ENCODE results near the gene FAM50A.
"Not testable (repeated sequence)": the region's sequence is repeated elsewhere in the genome, so short reads cannot be mapped to it uniquely, and the experiment has no call there.

The FAM50A gene

GRCh38 chrX:154443992-154444754, at the start of gene FAM50A:
FAM50A (plus strand) TSS chrX:154444141; CDS start chrX:154444236, 95 bp downstream.
- DNase-seq: peak; percentile 77

- DNase-seq: not testable (repeated sequence)
These were observed 47.6 kb upstream of the FAM50A start for GRCh38 chrX:154396363-154396762.

GRCh38 chrX:154396973-154397887, 46.7 kb upstream of the FAM50A start:
- DNase-seq: peak; percentile 75

- peak; percentile 93 for DNase-seq
These were observed 45.9 kb upstream of the FAM50A start, which contains the start of gene RPL10 for GRCh38 chrX:154397888-154398667. RPL10 (plus strand) TSS chrX:154398377; CDS start chrX:154398520, 143 bp downstream.

GRCh38 chrX:154398668-154399526, 45.0 kb upstream of the FAM50A start:
- DNase-seq: peak; percentile 85

- peak; percentile 38 for DNase-seq
These were observed 44.2 kb upstream of the FAM50A start for GRCh38 chrX:154399527-154400368.

- DNase-seq: not testable (repeated sequence)
These were observed 43.5 kb upstream of the FAM50A start for GRCh38 chrX:154400369-154400817.

- peak; percentile 57 for DNase-seq
These were observed 42.7 kb upstream of the FAM50A start for GRCh38 chrX:154401045-154401799.

- no peak for DNase-seq
These were observed 41.9 kb upstream of the FAM50A start for GRCh38 chrX:154401918-154402621.

GRCh38 chrX:154402622-154403127, 41.3 kb upstream of the FAM50A start:
- DNase-seq: no peak

GRCh38 chrX:154403192-154403591, 40.7 kb upstream of the FAM50A start:
- DNase-seq: no peak

- no peak for DNase-seq
These were observed 40.1 kb upstream of the FAM50A start for GRCh38 chrX:154403858-154404257.

GRCh38 chrX:154404625-154405192, 39.2 kb upstream of the FAM50A start:
- DNase-seq: no peak

- DNase-seq: no peak
These were observed 35.2 kb upstream of the FAM50A start for GRCh38 chrX:154408659-154409221.

- DNase-seq: no peak
These were observed 34.6 kb upstream of the FAM50A start, which contains the start of gene DNASE1L1 for GRCh38 chrX:154409222-154409871. DNASE1L1 (minus strand) TSS chrX:154409254; CDS start chrX:154405568, 3,686 bp downstream.

- peak; percentile 78 for DNase-seq
These were observed 32.0 kb upstream of the FAM50A start for GRCh38 chrX:154411981-154412340.

- DNase-seq: peak; percentile 39
These were observed 31.5 kb upstream of the FAM50A start for GRCh38 chrX:154412468-154412867.

GRCh38 chrX:154413142-154413541, 30.8 kb upstream of the FAM50A start:
- no peak for DNase-seq
